Parathyroid adenoma (tissue), 2 donors: ENCODE data around the gene PIK3R5.

Experiments used
- H2AFZ ChIP-seq: fragments of 300-600 bp; sonication (generic); one replicate; pipeline ENCODE4 v1.7.0; 2017; ENCODE audit warnings: antibody characterized with exemption, mild to moderate bottlenecking
- H3K27ac ChIP-seq: fragments of 300-600 bp; sonication (generic); one replicate; pipeline ENCODE4 v1.7.0; 2017
- H3K27me3 ChIP-seq: fragments of 300-600 bp; sonication (generic); one replicate; pipeline ENCODE4 v1.7.0; 2017; ENCODE audit warnings: low read length; ENCODE audit not compliant: control insufficient read depth, insufficient read depth
- H3K36me3 ChIP-seq: fragments of 300-600 bp; sonication (generic); one replicate; pipeline ENCODE4 v1.7.0; 2017; ENCODE audit warnings: low read length; ENCODE audit not compliant: control insufficient read depth, insufficient read depth
- H3K4me1 ChIP-seq: fragments of 300-600 bp; sonication (generic); one replicate; pipeline ENCODE4 v1.7.0; 2017; ENCODE audit warnings: control low read depth
- H3K4me2 ChIP-seq: fragments of 300-600 bp; sonication (generic); one replicate; pipeline ENCODE4 v1.7.0; 2017; ENCODE audit warnings: low read length
- H3K4me3 ChIP-seq: fragments of 300-600 bp; sonication (generic); one replicate; pipeline ENCODE4 v1.7.0; 2017; ENCODE audit warnings: low read depth, low read length
- H3K79me2 ChIP-seq: fragments of 300-600 bp; sonication (generic); one replicate; pipeline ENCODE4 v1.7.0; 2017; ENCODE audit warnings: control low read depth
- H3K9ac ChIP-seq: fragments of 300-600 bp; sonication (generic); one replicate; pipeline ENCODE4 v1.7.0; 2017; ENCODE audit warnings: mild to moderate bottlenecking
- H3K9me3 ChIP-seq: fragments of 300-600 bp; sonication (generic); one replicate; pipeline ENCODE4 v1.7.0; 2017; ENCODE audit warnings: low read length; ENCODE audit not compliant: control insufficient read depth
- CTCF ChIP-seq: fragments of 300-600 bp; sonication (generic); IDR thresholded peaks from one replicate; pipeline ENCODE4 v1.7.0; 2017; ENCODE audit warnings: antibody characterized with exemption, mild to moderate bottlenecking
- donor health status: primary hyperparathyroidism.

PIK3R5 gene

DNA sequence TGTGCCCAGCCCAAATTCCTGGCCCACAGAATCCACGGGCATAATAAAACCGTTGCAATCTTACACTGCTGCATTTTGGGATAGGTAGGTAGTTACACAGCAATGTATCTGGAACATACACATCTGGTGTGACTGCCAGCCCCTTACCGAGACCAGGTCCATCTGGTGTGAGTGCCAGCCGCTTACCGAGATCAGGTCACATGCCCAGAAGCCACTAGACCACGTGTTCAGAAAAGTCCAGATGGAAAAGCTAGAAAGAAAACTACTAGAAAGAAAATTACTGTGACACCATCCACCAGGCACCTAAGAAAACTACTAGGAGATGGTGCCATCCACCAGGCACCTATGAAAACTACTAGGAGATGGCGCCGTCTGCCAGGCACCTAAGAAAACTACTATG is 19.4 kb downstream of the PIK3R5 start:
- Histone ChIP-seq H3K9me3 (no peaks in the 10 kb centered on the region), H3K79me2 (no peaks in the 10 kb centered on the region), H3K36me3 (no peaks in the 10 kb centered on the region), H3K27me3 (no peaks in the 10 kb centered on the region), H2AFZ (no peak overlapping the region), H3K4me2 (no peak overlapping the region), H3K27ac (no peak overlapping the region), H3K4me1 (no peaks in the 10 kb centered on the region), H3K9ac (no peak overlapping the region), H3K4me3 (no peak overlapping the region)
- no peak for TF ChIP-seq CTCF

DNA sequence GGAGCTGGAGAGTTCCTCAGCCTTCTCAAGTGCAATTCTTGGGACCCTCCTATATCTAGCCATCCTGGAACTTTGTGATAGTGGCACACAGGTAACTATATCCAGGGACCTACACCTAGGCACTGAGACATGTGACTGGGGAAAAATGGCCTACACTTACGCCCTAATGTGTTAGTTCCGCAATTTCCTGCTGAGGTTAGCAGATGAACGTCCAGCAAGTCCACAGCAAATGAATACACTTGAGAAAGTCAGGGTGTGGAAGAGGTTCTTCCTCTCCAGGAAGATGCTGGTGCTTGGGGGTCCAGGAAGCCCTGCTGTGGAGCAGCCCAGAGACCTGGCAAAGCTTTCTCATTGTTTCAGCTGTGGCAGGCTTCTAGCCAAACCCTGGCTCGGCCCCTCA is 20.8 kb downstream of the PIK3R5 start:
- H3K27ac ChIP-seq: no peak overlapping the region
- no peaks in the 10 kb centered on the region for H3K9me3 ChIP-seq
- H3K9ac ChIP-seq: no peak overlapping the region
- TF ChIP-seq CTCF: no peak
- H3K4me2 ChIP-seq: no peak overlapping the region
- no peaks in the 10 kb centered on the region for H3K36me3 ChIP-seq
- no peak overlapping the region for H2AFZ ChIP-seq
- H3K4me1 ChIP-seq: no peaks in the 10 kb centered on the region
- H3K4me3 ChIP-seq: no peak overlapping the region
- H3K27me3 ChIP-seq: no peaks in the 10 kb centered on the region
- H3K79me2 ChIP-seq: no peaks in the 10 kb centered on the region

DNA sequence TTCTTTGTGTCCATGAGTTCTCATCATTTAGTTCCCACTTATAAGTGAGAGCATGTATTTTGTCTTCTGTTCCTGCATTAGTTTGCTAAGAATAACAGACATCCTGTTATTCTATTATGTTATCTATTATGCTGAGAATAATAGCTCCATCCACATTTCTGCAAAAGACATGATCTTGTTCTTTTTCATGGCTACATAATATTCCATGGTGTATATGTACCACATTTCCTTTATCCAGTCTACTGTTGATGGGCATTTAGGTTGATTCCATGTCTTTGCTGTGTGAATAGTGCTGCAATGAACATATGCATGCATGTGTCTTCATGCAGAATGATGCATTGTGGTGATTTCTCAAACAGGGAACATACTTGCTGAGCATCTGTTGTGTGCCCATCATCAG is 21.4 kb downstream of the PIK3R5 start:
- H3K9ac ChIP-seq: no peak overlapping the region
- H3K36me3 ChIP-seq: no peaks in the 10 kb centered on the region
- no peak overlapping the region for H3K4me2 ChIP-seq
- H3K4me1 ChIP-seq: no peaks in the 10 kb centered on the region
- H2AFZ ChIP-seq: no peak overlapping the region
- no peaks in the 10 kb centered on the region for H3K79me2 ChIP-seq
- H3K9me3 ChIP-seq: no peaks in the 10 kb centered on the region
- H3K4me3 ChIP-seq: no peak overlapping the region
- H3K27ac ChIP-seq: no peak overlapping the region
- no peaks in the 10 kb centered on the region for H3K27me3 ChIP-seq
- no peak for TF ChIP-seq CTCF

DNA sequence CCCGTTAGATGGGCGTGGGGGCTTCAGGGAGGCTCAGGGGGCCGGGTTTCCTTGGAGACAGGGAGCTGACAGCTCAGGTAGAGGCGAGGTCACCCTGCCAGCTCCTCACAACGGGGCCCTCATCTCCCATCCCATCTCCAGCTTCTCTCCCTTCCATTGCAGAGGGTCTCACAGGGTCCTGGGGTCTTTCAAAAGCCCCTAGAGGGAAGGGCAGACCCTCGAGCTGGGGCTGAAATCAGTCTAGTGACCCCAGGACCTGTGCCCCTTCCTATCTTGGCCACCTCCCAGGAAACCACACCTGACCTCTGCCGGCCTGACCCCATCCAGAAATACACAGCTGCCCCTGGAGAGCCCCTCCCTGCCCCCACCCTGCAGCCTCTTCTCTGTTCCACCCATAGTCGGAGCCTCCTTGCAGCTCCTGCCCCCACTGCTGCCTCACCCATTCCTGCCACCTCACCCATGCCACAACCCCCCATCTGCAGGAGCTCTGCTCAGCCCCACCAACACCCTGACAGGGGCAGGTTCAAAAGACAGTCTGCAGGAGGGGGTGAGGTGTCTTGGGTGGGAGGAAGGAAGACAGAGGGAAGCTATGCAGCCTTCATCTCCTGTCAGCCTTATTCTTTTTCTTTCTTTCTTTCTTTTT is 23.4 kb downstream of the PIK3R5 start:
- H3K27ac ChIP-seq: no peak overlapping the region
- H3K9ac ChIP-seq: no peak overlapping the region
- H3K4me3 ChIP-seq: no peak overlapping the region
- no peaks in the 10 kb centered on the region for H3K27me3 ChIP-seq
- H2AFZ ChIP-seq: no peak overlapping the region
- H3K36me3 ChIP-seq: no peaks in the 10 kb centered on the region
- no peaks in the 10 kb centered on the region for H3K9me3 ChIP-seq
- no peaks in the 10 kb centered on the region for H3K79me2 ChIP-seq
- H3K4me1 ChIP-seq: no peaks in the 10 kb centered on the region
- no peak overlapping the region for H3K4me2 ChIP-seq
- no peak for TF ChIP-seq CTCF

DNA sequence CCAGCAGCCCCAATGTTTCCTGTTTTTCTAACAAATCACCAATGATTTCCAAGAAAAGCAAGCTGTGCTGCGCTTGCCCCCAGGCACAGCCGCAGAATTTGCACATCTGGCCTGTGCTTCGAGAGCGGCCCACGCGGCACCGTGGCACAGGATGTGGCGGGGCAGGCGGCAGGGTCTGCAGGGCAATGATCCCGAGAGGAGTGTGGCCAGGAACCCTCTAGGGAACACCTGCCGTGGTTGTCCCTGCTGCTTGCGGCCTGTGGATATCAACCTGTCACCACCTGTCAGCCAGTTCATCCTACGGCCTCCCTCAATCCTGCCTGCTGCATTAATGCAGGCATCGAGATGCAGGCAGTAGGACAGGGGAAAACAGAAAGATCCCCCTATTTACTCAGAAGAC is 24.0 kb downstream of the PIK3R5 start:
- Histone ChIP-seq H3K27ac (no peak overlapping the region), H3K4me2 (no peak overlapping the region), H3K36me3 (no peaks in the 10 kb centered on the region), H3K4me3 (no peak overlapping the region), H3K27me3 (no peaks in the 10 kb centered on the region), H2AFZ (no peak overlapping the region), H3K79me2 (no peaks in the 10 kb centered on the region), H3K9me3 (no peaks in the 10 kb centered on the region), H3K4me1 (no peaks in the 10 kb centered on the region), H3K9ac (no peak overlapping the region)
- TF ChIP-seq CTCF: no peak
